MV-4-11 (cell line): ENCODE results near the gene IFNL1.
"Not testable (repeated sequence)": the region's sequence is repeated elsewhere in the genome, so short reads cannot be mapped to it uniquely, and the experiment has no call there.

Experiments used
- DNase-seq: peaks from one replicate; lab custom pipeline; 2025; lab: John Stamatoyannopoulos, UW

Gene IFNL1

GRCh38 chr19:39308531-39309304 is 12.5 kb downstream of the IFNL1 start:
- DNase-seq = no peak

GRCh38 chr19:39309305-39309670 is 13.1 kb downstream of the IFNL1 start:
- DNase-seq = not testable (repeated sequence)

- no peak for DNase-seq
Observed at GRCh38 chr19:39310558-39311311, 14.5 kb downstream of the IFNL1 start.

- no peak for DNase-seq
Observed at GRCh38 chr19:39314016-39314728, 18.0 kb downstream of the IFNL1 start.

- DNase-seq = no peak
Observed at GRCh38 chr19:39315933-39316332, 19.7 kb downstream of the IFNL1 start.

- no peak for DNase-seq
Observed at GRCh38 chr19:39316627-39317321, 20.6 kb downstream of the IFNL1 start.

- no peak for DNase-seq
Observed at GRCh38 chr19:39317476-39317875, 21.3 kb downstream of the IFNL1 start.

- no peak for DNase-seq
Observed at GRCh38 chr19:39318071-39318470, 21.9 kb downstream of the IFNL1 start.

- no peak for DNase-seq
Observed at GRCh38 chr19:39318690-39319089, 22.5 kb downstream of the IFNL1 start.

GRCh38 chr19:39319098-39319891 is 23.1 kb downstream of the IFNL1 start:
- DNase-seq = no peak

- DNase-seq = no peak
Observed at GRCh38 chr19:39319892-39320248, 23.7 kb downstream of the IFNL1 start.

GRCh38 chr19:39321117-39321831 is 25.1 kb downstream of the IFNL1 start:
- DNase-seq = no peak

- DNase-seq = no peak
Observed at GRCh38 chr19:39321832-39322176, 25.6 kb downstream of the IFNL1 start.

- DNase-seq = no peak
Observed at GRCh38 chr19:39324242-39324842, 28.1 kb downstream of the IFNL1 start.

- peak; percentile 22 for DNase-seq
Observed at GRCh38 chr19:39325778-39326665, 29.8 kb downstream of the IFNL1 start.

- DNase-seq = no peak
Observed at GRCh38 chr19:39327363-39328045, 31.3 kb downstream of the IFNL1 start.

- DNase-seq = peak; percentile 54
Observed at GRCh38 chr19:39328046-39328705, 32.0 kb downstream of the IFNL1 start.

GRCh38 chr19:39329948-39330347 is 33.7 kb downstream of the IFNL1 start:
- no peak for DNase-seq
